Right lobe of liver (tissue), 6 donors: ENCODE results near the gene KCNMA1. TPM values are rescaled to one million over a fixed set of nuclear protein-coding genes. Genes with fewer than 3 reads are reported as not detected.

ENCODE experiments used
- ATAC-seq, 4 donors: fragments of 200-7000 bp; cut with Tn5 transposase; one replicate each; pipeline ENCODE4 v1.9.1; 2020; ENCODE audit warnings: mild to moderate bottlenecking in 4 of 4, moderate library complexity in 4 of 4
- DNase-seq, 3 donors: peaks; one replicate each; pipeline ENCODE4 v3.0.0-alpha.2; 2020
- H3K27ac ChIP-seq, 3 donors: fragments of 200-600 bp; one replicate each; pipeline ENCODE4 v1.8.0; 2022
- H3K27me3 ChIP-seq, 2 donors: fragments of 200-600 bp; one replicate each; pipeline ENCODE4 v1.8.0; 2022
- H3K36me3 ChIP-seq, 4 donors: fragments of 200-600 bp; sonication (generic) in 1 of 4; one replicate each; pipeline versions ENCODE4 v1.5.1 to v1.8.0; 2017 to 2022; ENCODE audit warnings: control low read depth in 1 of 4
- H3K4me1 ChIP-seq, 4 donors: fragments of 200-600 bp; sonication (generic) in 1 of 4; one replicate each; pipeline versions ENCODE4 v1.5.1 to v1.8.0; 2017 to 2022; ENCODE audit warnings: control low read depth in 1 of 4
- H3K4me3 ChIP-seq, 3 donors: fragments of 200-600 bp; one replicate each; pipeline ENCODE4 v1.8.0; 2022
- H3K9me3 ChIP-seq, 4 donors: fragments of 200-600 bp; sonication (generic) in 1 of 4; one replicate each; pipeline versions ENCODE4 v1.5.1 to v1.8.0; 2017 to 2022; ENCODE audit warnings: control low read depth in 1 of 4
- CTCF ChIP-seq, 4 donors: fragments of 200-600 bp in 3 of 4; fragments of 450-650 bp in 1 of 4; IDR thresholded peaks; one replicate each; pipeline versions ENCODE4 v1.5.1 to v1.8.0; 2016 to 2022; ENCODE audit warnings: antibody characterized with exemption in 4 of 4, mild to moderate bottlenecking in 2 of 4
- POLR2A ChIP-seq: fragments of 450-650 bp; IDR thresholded peaks from one replicate; pipeline ENCODE4 v1.6.1; 2017; ENCODE audit warnings: antibody characterized with exemption, mild to moderate bottlenecking
- WGBS: methylation state at CpG from one replicate; pipeline ENCODE4 v1.1.6; 2018; ENCODE audit warnings: low coverage, low lambda C conversion rate; ENCODE audit not compliant: insufficient coverage; ENCODE audit errors: missing lambda C conversion rate; 5-methylcytosine and 5-hydroxymethylcytosine counted together
- intact Hi-C, 2 donors: fragments of 100-400 bp; cut with DNase I; formaldehyde crosslinking; loops; one replicate each; pipeline versions ENCODE4 v1.11.2 to v1.14.1; 2022
- total RNA-seq, 6 experiments: library from RNA; depleted of rRNA in 2 of 6; stranded (reverse); fragments of >200 nt in 2 of 6; fragmentation: NEBNext Ultra II Directional in 3 of 6; extraction: Animal tissue kit (Norgen Biotek cat#: 25700) in 3 of 6; gene quantifications; one replicate each; pipeline versions ENCODE4 v1.1.0 to v1.2.4, GENCODE V29; 2016 to 2023
- donor health status: DM: no; HTN: yes; CAD: no.
- donor health status: DM: no; HTN: no; CAD: no.
- donor health status: DM: no; HTN: no; CAD: no.
- donor health status: DM: no; HTN: yes; CAD: no.
- donor health status: DM: no; HTN: yes; CAD: no.

KCNMA1 gene
- total RNA-seq, 6 experiments from 2014 or later, result 5.7 to 48.0 (median 15.1) TPM

- Histone ChIP-seq H3K27ac (no peak overlapping the region), H3K27me3 (no peaks in the 10 kb centered on the region), H3K9me3 (no peaks in the 10 kb centered on the region), H3K36me3 (no peaks in the 10 kb centered on the region), H3K4me1 (peaks cover 0 to 6% (median 0%) of the 10 kb centered on the region in 4 donors), H3K4me3 (no peak overlapping the region)
- ATAC-seq (no peak), DNase-seq (no peak)
- intact Hi-C loops, result no loop called here
- WGBS, result 89% methylated on average over 6 of the region's 6 CpGs
- no peak for TF ChIP-seq POLR2A
- TF ChIP-seq CTCF (IDR thresholded peaks at IDR 0.05), result no peak
Measured at GRCh38 chr10:77309092-77309491, 328.5 kb downstream of the KCNMA1 start.

GRCh38 chr10:77308084-77308732, 329.4 kb downstream of the KCNMA1 start:
- H3K9me3 ChIP-seq, result no peaks in the 10 kb centered on the region
- H3K27me3 ChIP-seq, result no peaks in the 10 kb centered on the region
- ATAC-seq, result no peak
- no peak overlapping the region for H3K27ac ChIP-seq
- intact Hi-C loops, result no loop called here
- DNase-seq, result no peak
- no peak for TF ChIP-seq POLR2A
- no peak for TF ChIP-seq CTCF (IDR thresholded peaks at IDR 0.05)
- peaks cover 0 to 6% (median 0%) of the 10 kb centered on the region in 4 donors for H3K4me1 ChIP-seq
- H3K4me3 ChIP-seq, result no peak overlapping the region
- WGBS, result 100% methylated on average over 1 of the region's 3 CpGs
- H3K36me3 ChIP-seq, result no peaks in the 10 kb centered on the region

GRCh38 chr10:77306666-77307065, 330.9 kb downstream of the KCNMA1 start:
- H3K4me3 ChIP-seq, result no peak overlapping the region
- ATAC-seq, result peak in 3 of 4 donors; percentile 38 to 90 (median 57)
- DNase-seq, result peak in 1 of 3 donors; percentile 72
- H3K36me3 ChIP-seq, result no peaks in the 10 kb centered on the region
- no peak for TF ChIP-seq POLR2A
- no peak for TF ChIP-seq CTCF (IDR thresholded peaks at IDR 0.05)
- H3K27ac ChIP-seq, result no peak overlapping the region
- WGBS, result 27% methylated on average over 2 of the region's 4 CpGs
- intact Hi-C loops, result no loop called here
- H3K27me3 ChIP-seq, result no peaks in the 10 kb centered on the region
- H3K9me3 ChIP-seq, result no peaks in the 10 kb centered on the region
- peaks cover 0 to 6% (median 0%) of the 10 kb centered on the region in 4 donors for H3K4me1 ChIP-seq

GRCh38 chr10:77305650-77306632, 331.7 kb downstream of the KCNMA1 start:
- no peaks in the 10 kb centered on the region for H3K9me3 ChIP-seq
- peaks cover 0 to 6% (median 0%) of the 10 kb centered on the region in 4 donors for H3K4me1 ChIP-seq
- ATAC-seq, result no peak
- no peaks in the 10 kb centered on the region for H3K36me3 ChIP-seq
- no peaks in the 10 kb centered on the region for H3K27me3 ChIP-seq
- H3K27ac ChIP-seq, result no peak overlapping the region
- TF ChIP-seq CTCF (IDR thresholded peaks at IDR 0.05) (no peak), POLR2A (no peak)
- H3K4me3 ChIP-seq, result no peak overlapping the region
- no peak for DNase-seq
- intact Hi-C loops, result no loop called here
- WGBS, result 74% methylated on average over 3 of the region's 3 CpGs
